Measurements from ENCODE around the gene HUWE1. TPM values are rescaled to one million over a fixed set of nuclear protein-coding genes. Genes with fewer than 3 reads are reported as not detected.

The HUWE1 gene
- total RNA-seq, 1 donor from 2014 or later: 241 TPM

- DNase-seq (ENCODE audit: low read depth, low spot score): no peak
- peaks cover 9% of the 10 kb centered on the region for H3K4me1 Mint-ChIP-seq
- no peak for TF ChIP-seq CTCF (conservative IDR thresholded peaks at IDR 0.05)
- no peaks in the 10 kb centered on the region for H3K27me3 Mint-ChIP-seq (ENCODE audit: low read depth)
- H3K27ac Mint-ChIP-seq (ENCODE audit: unreplicated experiment): no peak overlapping the region
- peaks cover 13% of the 10 kb centered on the region for H3K36me3 Mint-ChIP-seq (ENCODE audit: low read depth)
- no peak overlapping the region for H3K4me3 Mint-ChIP-seq
- no peaks in the 10 kb centered on the region for H3K9me3 Mint-ChIP-seq
Measured at GRCh38 chrX:53677286-53677685, 9.2 kb downstream of the HUWE1 start.

GRCh38 chrX:53674581-53674980 lies 11.9 kb downstream of the HUWE1 start:
- no peaks in the 10 kb centered on the region for H3K9me3 Mint-ChIP-seq
- no peak for TF ChIP-seq CTCF (conservative IDR thresholded peaks at IDR 0.05)
- H3K4me3 Mint-ChIP-seq: no peak overlapping the region
- no peaks in the 10 kb centered on the region for H3K4me1 Mint-ChIP-seq
- H3K36me3 Mint-ChIP-seq (ENCODE audit: low read depth): peaks cover 7% of the 10 kb centered on the region
- H3K27ac Mint-ChIP-seq (ENCODE audit: unreplicated experiment): no peak overlapping the region
- H3K27me3 Mint-ChIP-seq (ENCODE audit: low read depth): no peaks in the 10 kb centered on the region
- no peak for DNase-seq (ENCODE audit: low read depth, low spot score)

- H3K9me3 Mint-ChIP-seq: no peaks in the 10 kb centered on the region
- no peak for DNase-seq (ENCODE audit: low read depth, low spot score)
- H3K27me3 Mint-ChIP-seq (ENCODE audit: low read depth): no peaks in the 10 kb centered on the region
- H3K27ac Mint-ChIP-seq (ENCODE audit: unreplicated experiment): no peak overlapping the region
- H3K36me3 Mint-ChIP-seq (ENCODE audit: low read depth): peaks cover 3% of the 10 kb centered on the region
- peaks cover 5% of the 10 kb centered on the region for H3K4me1 Mint-ChIP-seq
- TF ChIP-seq CTCF (conservative IDR thresholded peaks at IDR 0.05): no peak
- no peak overlapping the region for H3K4me3 Mint-ChIP-seq
Measured at GRCh38 chrX:53669258-53669657, 17.3 kb downstream of the HUWE1 start.

- no peak for TF ChIP-seq CTCF (conservative IDR thresholded peaks at IDR 0.05)
- Mint-ChIP-seq H3K27ac (ENCODE audit: unreplicated experiment) (no peak overlapping the region), H3K9me3 (peaks cover 3% of the 10 kb centered on the region), H3K4me1 (peaks cover 5% of the 10 kb centered on the region), H3K27me3 (ENCODE audit: low read depth) (no peaks in the 10 kb centered on the region), H3K4me3 (no peak overlapping the region), H3K36me3 (ENCODE audit: low read depth) (peaks cover 12% of the 10 kb centered on the region)
- no peak for DNase-seq (ENCODE audit: low read depth, low spot score)
Measured at GRCh38 chrX:53666171-53666570, 20.3 kb downstream of the HUWE1 start.

GRCh38 chrX:53660004-53660403 lies 26.5 kb downstream of the HUWE1 start:
- no peaks in the 10 kb centered on the region for H3K27me3 Mint-ChIP-seq (ENCODE audit: low read depth)
- no peak for DNase-seq (ENCODE audit: low read depth, low spot score)
- peaks cover 7% of the 10 kb centered on the region for H3K9me3 Mint-ChIP-seq
- TF ChIP-seq CTCF (conservative IDR thresholded peaks at IDR 0.05): no peak
- no peak overlapping the region for H3K27ac Mint-ChIP-seq (ENCODE audit: unreplicated experiment)
- H3K4me1 Mint-ChIP-seq: no peaks in the 10 kb centered on the region
- peaks cover 19% of the 10 kb centered on the region for H3K36me3 Mint-ChIP-seq (ENCODE audit: low read depth)
- no peak overlapping the region for H3K4me3 Mint-ChIP-seq

- Mint-ChIP-seq H3K27me3 (ENCODE audit: low read depth) (no peaks in the 10 kb centered on the region), H3K9me3 (peaks cover 7% of the 10 kb centered on the region), H3K27ac (ENCODE audit: unreplicated experiment) (no peak overlapping the region), H3K36me3 (ENCODE audit: low read depth) (peaks cover 17% of the 10 kb centered on the region), H3K4me1 (no peaks in the 10 kb centered on the region), H3K4me3 (no peak overlapping the region)
- DNase-seq (ENCODE audit: low read depth, low spot score): no peak
- TF ChIP-seq CTCF (conservative IDR thresholded peaks at IDR 0.05): no peak
Measured at GRCh38 chrX:53659039-53659438, 27.5 kb downstream of the HUWE1 start.

All from neural crest cell (in vitro differentiated cells).